Mesenchymal stem cell (in vitro differentiated cells and primary cell): ENCODE data around the gene FNDC3B.

ENCODE experiments used
- DNase-seq: peaks from one replicate; pipeline ENCODE4 v3.0.0-alpha.2; 2013
- H2AFZ ChIP-seq: one replicate; pipeline ENCODE4 v1.6.1; 2013; ENCODE audit warnings: low read depth, mild to moderate bottlenecking, control low read depth, inconsistent platforms, low read length, moderate library complexity
- H2AK5ac ChIP-seq: 2 replicates; pipeline ENCODE4 v1.6.1; 2013; ENCODE audit warnings: low read length, moderate library complexity, mild to moderate bottlenecking, inconsistent platforms; ENCODE audit not compliant: severe bottlenecking
- H2BK120ac ChIP-seq: one replicate; pipeline ENCODE4 v1.6.1; 2013; ENCODE audit warnings: low read depth, mild to moderate bottlenecking, inconsistent platforms, low read length, moderate library complexity
- H2BK12ac ChIP-seq, 2 experiments: one replicate each; pipeline ENCODE4 v1.6.1; 2013; ENCODE audit warnings: inconsistent platforms in 2 of 2, low read length in 2 of 2, mild to moderate bottlenecking in 2 of 2, moderate library complexity in 2 of 2, control low read depth in 1 of 2
- H2BK15ac ChIP-seq: one replicate; pipeline ENCODE4 v1.6.1; 2013; ENCODE audit warnings: mild to moderate bottlenecking, low read depth, inconsistent platforms; ENCODE audit not compliant: poor library complexity, severe bottlenecking
- H2BK5ac ChIP-seq: 2 replicates; pipeline ENCODE4 v1.6.1; 2013; ENCODE audit warnings: low read depth, mild to moderate bottlenecking, low read length, control low read depth, inconsistent platforms; ENCODE audit not compliant: poor library complexity, severe bottlenecking
- H3K14ac ChIP-seq, 2 experiments: one replicate each; pipeline ENCODE4 v1.6.1; 2013; ENCODE audit warnings: inconsistent platforms in 2 of 2, low read length in 2 of 2, control low read depth in 1 of 2, mild to moderate bottlenecking in 1 of 2, moderate library complexity in 1 of 2
- H3K18ac ChIP-seq, 2 experiments: one replicate each; pipeline ENCODE4 v1.6.1; 2013; ENCODE audit warnings: inconsistent platforms in 2 of 2, low read length in 2 of 2, control low read depth in 1 of 2, low read depth in 1 of 2, mild to moderate bottlenecking in 1 of 2
- H3K23ac ChIP-seq, 2 experiments: one replicate each; pipeline ENCODE4 v1.6.1; 2013; ENCODE audit warnings: inconsistent platforms in 2 of 2, low read length in 2 of 2, mild to moderate bottlenecking in 2 of 2, moderate library complexity in 2 of 2, control low read depth in 1 of 2
- H3K27ac ChIP-seq: 2 replicates; pipeline ENCODE4 v1.5.1; 2013; ENCODE audit warnings: mild to moderate bottlenecking, moderate library complexity, low read length, control low read depth, inconsistent platforms; ENCODE audit not compliant: poor library complexity, severe bottlenecking
- H3K27me3 ChIP-seq, 2 experiments: 2 replicates each; pipeline versions ENCODE4 v1.6.1 to v1.7.0; 2013; ENCODE audit warnings: low read length in 2 of 2, mild to moderate bottlenecking in 2 of 2, moderate library complexity in 2 of 2, control low read depth in 1 of 2, inconsistent platforms in 1 of 2; ENCODE audit not compliant: control insufficient read depth in 1 of 2, insufficient read depth in 1 of 2
- H3K36me3 ChIP-seq, 2 experiments: 2 replicates each; pipeline versions ENCODE4 v1.6.1 to v1.7.0; 2013; ENCODE audit warnings: low read length in 2 of 2, control low read depth in 1 of 2, inconsistent platforms in 1 of 2, low read depth in 1 of 2, mild to moderate bottlenecking in 1 of 2; ENCODE audit not compliant: insufficient read depth in 2 of 2, control insufficient read depth in 1 of 2
- H3K4ac ChIP-seq, 2 experiments: one replicate each; pipeline ENCODE4 v1.6.1; 2013; ENCODE audit warnings: inconsistent platforms in 2 of 2, low read length in 2 of 2, mild to moderate bottlenecking in 2 of 2, moderate library complexity in 2 of 2, control low read depth in 1 of 2, low read depth in 1 of 2
- H3K4me1 ChIP-seq: 2 replicates; pipeline ENCODE4 v1.6.1; 2013; ENCODE audit warnings: low read depth, low read length, control low read depth; ENCODE audit not compliant: control insufficient read depth, insufficient read depth
- H3K4me2 ChIP-seq: 2 replicates; pipeline ENCODE4 v1.6.1; 2013; ENCODE audit warnings: low read length, mild to moderate bottlenecking, inconsistent platforms; ENCODE audit not compliant: poor library complexity, severe bottlenecking
- H3K4me3 ChIP-seq, 2 experiments: 2 replicates each; pipeline versions ENCODE4 v1.5.1 to v1.7.0; 2013; ENCODE audit warnings: low read length in 2 of 2, mild to moderate bottlenecking in 2 of 2, control low read depth in 1 of 2, low read depth in 1 of 2; ENCODE audit not compliant: insufficient read depth in 1 of 2
- H3K79me1 ChIP-seq: replicated peaks from 2 replicates; pipeline ENCODE4 v1.6.1; 2013; ENCODE audit warnings: mild to moderate bottlenecking, control low read depth, low read length, inconsistent platforms; ENCODE audit not compliant: poor library complexity, severe bottlenecking
- H3K9ac ChIP-seq: 2 replicates; pipeline ENCODE4 v1.7.0; 2013; ENCODE audit warnings: mild to moderate bottlenecking, low read length, moderate library complexity
- H3K9me3 ChIP-seq: 2 replicates; pipeline ENCODE4 v1.7.0; 2013; ENCODE audit warnings: mild to moderate bottlenecking, low read length; ENCODE audit not compliant: control insufficient read depth
- H4K8ac ChIP-seq: one replicate; pipeline ENCODE4 v1.6.1; 2013; ENCODE audit warnings: inconsistent platforms, mild to moderate bottlenecking, low read length, moderate library complexity
- H4K91ac ChIP-seq: one replicate; pipeline ENCODE4 v1.6.1; 2013; ENCODE audit warnings: mild to moderate bottlenecking, low read length, inconsistent platforms
- WGBS: methylation state at CpG from one replicate; pipeline ENCODE4 v1.1.7; 2013; ENCODE audit warnings: mixed read lengths; 5-methylcytosine and 5-hydroxymethylcytosine counted together

Gene FNDC3B

DNA sequence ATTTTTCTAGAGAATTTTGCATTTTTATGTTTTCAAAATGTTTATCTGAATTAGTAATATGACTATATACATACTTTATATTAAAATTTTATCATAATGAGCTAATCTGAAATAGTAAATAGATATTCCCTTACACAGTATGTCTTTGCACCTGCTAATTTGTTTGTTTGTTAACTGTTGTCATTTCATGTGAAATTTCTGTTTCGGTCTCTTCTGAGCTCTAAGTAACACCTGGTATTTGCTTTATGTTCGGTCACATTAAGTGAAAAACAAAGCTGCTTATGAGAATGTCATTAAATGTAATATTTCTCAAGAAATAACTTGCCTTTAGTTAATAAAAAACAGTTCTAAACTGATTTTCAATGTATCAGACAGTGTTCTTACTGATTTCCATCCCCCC lies 61.1 kb downstream of the FNDC3B start:
- H3K36me3 ChIP-seq = peaks cover 0 to 6% of the 10 kb centered on the region in 2 experiments
- H3K23ac ChIP-seq = no peak overlapping the region
- no peak overlapping the region for H3K14ac ChIP-seq
- peaks cover 5% of the 10 kb centered on the region for H3K4me1 ChIP-seq
- H3K27me3 ChIP-seq = no peaks in the 10 kb centered on the region
- H2AK5ac ChIP-seq = no peak overlapping the region
- no peak overlapping the region for H2BK120ac ChIP-seq
- no peaks in the 10 kb centered on the region for H3K9me3 ChIP-seq
- H2BK12ac ChIP-seq = no peak overlapping the region
- H3K79me1 ChIP-seq = no peaks in the 10 kb centered on the region
- no peak overlapping the region for H3K27ac ChIP-seq
- H3K4ac ChIP-seq = no peak overlapping the region
- H3K4me2 ChIP-seq = no peak overlapping the region
- no peak overlapping the region for H3K4me3 ChIP-seq
- H3K18ac ChIP-seq = no peak overlapping the region
- no CpG with 5 or more reads among the region's 2 CpGs for WGBS
- no peak overlapping the region for H2BK5ac ChIP-seq
- H2AFZ ChIP-seq = no peak overlapping the region
- H3K9ac ChIP-seq = no peak overlapping the region
- H2BK15ac ChIP-seq = no peak overlapping the region
- no peak overlapping the region for H4K91ac ChIP-seq
- no peak overlapping the region for H4K8ac ChIP-seq
- no peak for DNase-seq

DNA sequence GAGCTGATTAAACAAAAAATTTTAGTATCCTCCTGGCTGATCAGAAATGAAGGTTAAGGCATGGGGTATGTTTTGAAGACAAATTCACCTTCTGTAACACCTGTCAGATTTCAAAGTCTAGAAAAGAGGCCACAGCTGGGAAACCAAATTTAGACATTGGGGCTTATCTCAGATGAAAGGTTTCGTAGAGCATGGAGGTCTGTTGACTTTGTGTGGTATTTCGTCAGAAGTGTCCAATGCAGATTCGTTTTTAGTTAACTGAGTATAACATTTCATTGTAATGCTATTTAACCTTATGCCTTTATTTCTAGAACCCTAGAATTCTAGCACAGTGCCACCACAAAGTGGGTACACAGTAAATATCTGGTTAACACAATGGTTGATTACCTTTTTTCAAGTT lies 61.7 kb downstream of the FNDC3B start:
- no peak overlapping the region for H4K8ac ChIP-seq
- no peak overlapping the region for H4K91ac ChIP-seq
- H3K9me3 ChIP-seq = no peaks in the 10 kb centered on the region
- no peak overlapping the region for H3K18ac ChIP-seq
- H3K23ac ChIP-seq = no peak overlapping the region
- H2AK5ac ChIP-seq = no peak overlapping the region
- H2BK5ac ChIP-seq = no peak overlapping the region
- no peak overlapping the region for H3K4me2 ChIP-seq
- no peak for DNase-seq
- no peak overlapping the region for H2AFZ ChIP-seq
- H3K79me1 ChIP-seq = no peaks in the 10 kb centered on the region
- H3K36me3 ChIP-seq = peaks cover 0 to 6% of the 10 kb centered on the region in 2 experiments
- H3K14ac ChIP-seq = no peak overlapping the region
- peak overlapping the region; percentile 17 for H3K27ac ChIP-seq
- H3K4me1 ChIP-seq = peaks cover 8% of the 10 kb centered on the region
- no peak overlapping the region for H2BK120ac ChIP-seq
- WGBS = 75% methylated on average over 1 of the region's 3 CpGs
- H3K9ac ChIP-seq = no peak overlapping the region
- no peak overlapping the region for H3K4me3 ChIP-seq
- no peak overlapping the region for H3K4ac ChIP-seq
- H3K27me3 ChIP-seq = no peaks in the 10 kb centered on the region
- no peak overlapping the region for H2BK15ac ChIP-seq
- H2BK12ac ChIP-seq = no peak overlapping the region

GRCh38 chr3:172102123-172102882 lies 62.9 kb downstream of the FNDC3B start:
- Histone ChIP-seq H2BK12ac (peak overlapping the region in 1 of 2 experiments; percentile 39), H3K14ac (peak overlapping the region in 1 of 2 experiments; percentile 71), H3K23ac (peak overlapping the region in 1 of 2 experiments; percentile 94), H4K91ac (no peak overlapping the region), H2BK120ac (no peak overlapping the region), H3K27me3 (no peaks in the 10 kb centered on the region), H3K4me3 (no peak overlapping the region), H3K27ac (peak overlapping the region; percentile 98), H3K4ac (no peak overlapping the region), H3K4me2 (no peak overlapping the region), H3K4me1 (peaks cover 9% of the 10 kb centered on the region), H2AFZ (no peak overlapping the region), H3K9ac (no peak overlapping the region), H2BK5ac (peak overlapping the region; percentile 84), H4K8ac (peak overlapping the region; percentile 75), H3K9me3 (no peaks in the 10 kb centered on the region), H2AK5ac (peak overlapping the region; percentile 100), H3K18ac (peak overlapping the region in 1 of 2 experiments; percentile 62), H2BK15ac (no peak overlapping the region), H3K79me1 (no peaks in the 10 kb centered on the region), H3K36me3 (peaks cover 0 to 6% of the 10 kb centered on the region in 2 experiments)
- DNase-seq = no peak
- WGBS = 83% methylated on average over 1 of the region's 5 CpGs

DNA sequence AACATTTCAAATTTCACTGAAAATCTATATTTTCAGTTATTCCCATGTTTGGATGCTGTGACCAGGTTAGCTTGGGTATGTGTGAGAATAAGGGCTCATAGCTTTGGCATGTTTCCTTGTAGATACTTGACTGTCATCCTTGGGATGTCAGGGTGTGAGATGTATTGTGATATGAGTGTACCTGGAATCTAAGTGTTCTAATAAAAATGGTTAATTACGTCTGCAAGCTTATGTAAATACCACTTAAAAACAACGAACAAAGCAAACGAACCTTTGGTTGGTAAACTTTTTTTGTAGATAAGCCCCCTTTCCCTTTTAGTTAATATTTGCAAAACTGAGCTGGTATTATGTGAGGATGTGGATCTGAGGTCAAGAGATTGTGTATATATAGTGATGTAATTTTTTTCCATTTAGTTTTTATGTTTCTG lies 63.5 kb downstream of the FNDC3B start:
- H2AK5ac ChIP-seq = no peak overlapping the region
- peak overlapping the region; percentile 98 for H3K27ac ChIP-seq
- H3K79me1 ChIP-seq = no peaks in the 10 kb centered on the region
- no peak for DNase-seq
- H3K4me3 ChIP-seq = no peak overlapping the region
- H2BK120ac ChIP-seq = no peak overlapping the region
- H3K23ac ChIP-seq = no peak overlapping the region
- no peak overlapping the region for H4K8ac ChIP-seq
- H2BK15ac ChIP-seq = no peak overlapping the region
- no peak overlapping the region for H3K4me2 ChIP-seq
- 68% methylated on average over 2 of the region's 3 CpGs for WGBS
- no peaks in the 10 kb centered on the region for H3K9me3 ChIP-seq
- H3K4me1 ChIP-seq = peaks cover 11% of the 10 kb centered on the region
- H4K91ac ChIP-seq = no peak overlapping the region
- no peak overlapping the region for H3K4ac ChIP-seq
- H3K9ac ChIP-seq = peak overlapping the region; percentile 66
- no peak overlapping the region for H3K14ac ChIP-seq
- H2AFZ ChIP-seq = no peak overlapping the region
- no peak overlapping the region for H2BK12ac ChIP-seq
- H3K18ac ChIP-seq = no peak overlapping the region
- H3K36me3 ChIP-seq = peaks cover 0 to 9% of the 10 kb centered on the region in 2 experiments
- no peak overlapping the region for H2BK5ac ChIP-seq
- no peaks in the 10 kb centered on the region for H3K27me3 ChIP-seq
